HEK293 (cell line): ENCODE data around the gene CAPN13.

Experiments
- CTCF ChIP-seq: fragments of 450-650 bp; formaldehyde crosslinking; IDR thresholded peaks from 2 replicates; pipeline ENCODE4 v1.5.1; 2016; ENCODE audit warnings: missing biosample characterization, missing genetic modification characterization
- GFI1B ChIP-seq: fragments of 450-650 bp; formaldehyde crosslinking; IDR thresholded peaks from 2 replicates; pipeline ENCODE4 v1.5.1; 2016; ENCODE audit warnings: missing biosample characterization, missing genetic modification characterization
- ZNF146 ChIP-seq: fragments of 450-650 bp; formaldehyde crosslinking; IDR thresholded peaks from 2 replicates; pipeline ENCODE4 v1.5.1; 2016; ENCODE audit warnings: missing biosample characterization, missing genetic modification characterization
- ZNF529 ChIP-seq: fragments of 450-650 bp; formaldehyde crosslinking; IDR thresholded peaks from 2 replicates; pipeline ENCODE4 v1.5.1; 2017; ENCODE audit warnings: missing genetic modification characterization, missing biosample characterization; ENCODE audit not compliant: insufficient replicate concordance

- TF ChIP-seq CTCF (tag by site-specific recombination) (no peak), GFI1B (tag by site-specific recombination) (no peak), ZNF146 (no peak), ZNF529 (tag by site-specific recombination) (no peak)
These were observed 78.2 kb downstream of the CAPN13 start for GRCh38 chr2:30729031-30729430.
